DOHH2 (cell line): ENCODE measurements around the gene ITIH5.

Experiments
- H3F3A ChIP-seq: fragments of 200-600 bp; sonication (generic), shearing (Covaris generic); 2 replicates; pipeline ENCODE4 v1.6.0; 2016; ENCODE audit warnings: antibody characterized with exemption, mild to moderate bottlenecking; ENCODE audit not compliant: control insufficient read depth, insufficient read depth
- H3K27ac ChIP-seq: fragments of 200-600 bp; sonication (generic); 2 replicates; pipeline ENCODE4 v1.5.1; 2014; ENCODE audit warnings: low read depth, mild to moderate bottlenecking, low read length, moderate library complexity
- H3K27me3 ChIP-seq: fragments of 200-600 bp; sonication (generic); 2 replicates; pipeline ENCODE4 v1.6.1; 2014; ENCODE audit warnings: mild to moderate bottlenecking, low read length, mixed read lengths; ENCODE audit not compliant: control insufficient read depth
- H3K36me3 ChIP-seq: fragments of 200-600 bp; sonication (generic); 2 replicates; pipeline ENCODE4 v1.6.1; 2014; ENCODE audit warnings: mild to moderate bottlenecking, low read length, moderate library complexity, mixed read lengths; ENCODE audit not compliant: control insufficient read depth
- H3K4me1 ChIP-seq: fragments of 200-600 bp; sonication (generic); 2 replicates; pipeline ENCODE4 v1.6.1; 2014; ENCODE audit warnings: mild to moderate bottlenecking, low read length, mixed read lengths; ENCODE audit not compliant: control insufficient read depth
- H3K4me2 ChIP-seq: fragments of 200-600 bp; sonication (generic); 2 replicates; pipeline ENCODE4 v1.6.0; 2014; ENCODE audit warnings: mild to moderate bottlenecking, low read length, moderate library complexity
- H3K4me3 ChIP-seq: fragments of 200-600 bp; sonication (generic); 2 replicates; pipeline ENCODE4 v1.5.1; 2014; ENCODE audit warnings: mild to moderate bottlenecking, low read length, mixed read lengths
- H3K79me2 ChIP-seq: fragments of 200-600 bp; sonication (generic); 2 replicates; pipeline ENCODE4 v1.6.1; 2014; ENCODE audit warnings: mild to moderate bottlenecking, low read length, mixed read lengths; ENCODE audit not compliant: control insufficient read depth
- H3K9me2 ChIP-seq: fragments of 200-600 bp; sonication (generic); replicated peaks from 2 replicates; pipeline ENCODE4 v1.6.1; 2014; ENCODE audit warnings: mild to moderate bottlenecking, low read length, mixed read lengths; ENCODE audit not compliant: control insufficient read depth
- H3K9me3 ChIP-seq: fragments of 200-600 bp; sonication (generic); 2 replicates; pipeline ENCODE4 v1.6.1; 2014; ENCODE audit warnings: antibody characterized with exemption, low read length, mixed read lengths; ENCODE audit not compliant: control insufficient read depth, insufficient read depth
- H4K20me1 ChIP-seq: fragments of 200-600 bp; sonication (generic); 2 replicates; pipeline ENCODE4 v1.6.0; 2014; ENCODE audit warnings: low read depth, mild to moderate bottlenecking, antibody characterized with exemption, low read length, moderate library complexity; ENCODE audit not compliant: control insufficient read depth, insufficient read depth
- CTCF ChIP-seq: fragments of 200-600 bp; sonication (generic); IDR thresholded peaks from one replicate; pipeline ENCODE4 v1.5.1; 2014; ENCODE audit warnings: antibody characterized with exemption, mild to moderate bottlenecking, low read depth, low read length; ENCODE audit not compliant: poor library complexity, severe bottlenecking
- EZH2phosphoT487 ChIP-seq: fragments of 200-600 bp; sonication (generic); IDR thresholded peaks from 2 replicates; pipeline ENCODE4 v1.6.1; 2017; ENCODE audit warnings: borderline replicate concordance, mild to moderate bottlenecking, antibody characterized with exemption, low read length, moderate library complexity, mixed read lengths

Gene ITIH5

GRCh38 chr10:7529638-7530037 is 137.1 kb downstream of the ITIH5 start:
- no peaks in the 10 kb centered on the region for H3K9me3 ChIP-seq
- H3K9me2 ChIP-seq: no peaks in the 10 kb centered on the region
- H3K27ac ChIP-seq: no peak overlapping the region
- H3K4me2 ChIP-seq: no peak overlapping the region
- no peaks in the 10 kb centered on the region for H3K79me2 ChIP-seq
- no peak overlapping the region for H3K4me3 ChIP-seq
- no peak for TF ChIP-seq CTCF
- no peak for TF ChIP-seq EZH2phosphoT487
- peaks cover 10% of the 10 kb centered on the region for H3K27me3 ChIP-seq
- peaks cover 7% of the 10 kb centered on the region for H3K4me1 ChIP-seq
- no peaks in the 10 kb centered on the region for H3F3A ChIP-seq
- H4K20me1 ChIP-seq: no peaks in the 10 kb centered on the region
- no peaks in the 10 kb centered on the region for H3K36me3 ChIP-seq

GRCh38 chr10:7527468-7527867 is 139.3 kb downstream of the ITIH5 start:
- H3K27me3 ChIP-seq: peaks cover 10% of the 10 kb centered on the region
- no peak overlapping the region for H3K27ac ChIP-seq
- H3K4me2 ChIP-seq: no peak overlapping the region
- no peak for TF ChIP-seq EZH2phosphoT487
- TF ChIP-seq CTCF: no peak
- no peak overlapping the region for H3K4me3 ChIP-seq
- peaks cover 7% of the 10 kb centered on the region for H3K4me1 ChIP-seq
- no peaks in the 10 kb centered on the region for H3K9me3 ChIP-seq
- no peaks in the 10 kb centered on the region for H3F3A ChIP-seq
- H3K36me3 ChIP-seq: no peaks in the 10 kb centered on the region
- H3K9me2 ChIP-seq: no peaks in the 10 kb centered on the region
- no peaks in the 10 kb centered on the region for H4K20me1 ChIP-seq
- no peaks in the 10 kb centered on the region for H3K79me2 ChIP-seq

- H3K4me2 ChIP-seq: no peak overlapping the region
These were observed 140.8 kb downstream of the ITIH5 start for GRCh38 chr10:7526017-7526400.

More at GRCh38 chr10:7526017-7526400, 140.8 kb downstream of the ITIH5 start:
- Histone ChIP-seq H3K4me1 (peaks cover 11% of the 10 kb centered on the region), H3K79me2 (no peaks in the 10 kb centered on the region), H3F3A (no peaks in the 10 kb centered on the region), H3K36me3 (no peaks in the 10 kb centered on the region), H3K4me3 (no peak overlapping the region), H3K9me3 (no peaks in the 10 kb centered on the region), H4K20me1 (no peaks in the 10 kb centered on the region), H3K27ac (no peak overlapping the region), H3K27me3 (peaks cover 6% of the 10 kb centered on the region), H3K9me2 (no peaks in the 10 kb centered on the region)
- no peak for TF ChIP-seq EZH2phosphoT487
- no peak for TF ChIP-seq CTCF
